GM18951 (cell line): ENCODE results near the gene REPIN1.

Source experiments
- POLR2A ChIP-seq: IDR thresholded peaks from 4 replicates; pipeline ENCODE4 v1.6.1; 2011; ENCODE audit warnings: mild to moderate bottlenecking; ENCODE audit not compliant: insufficient read length, insufficient read depth; ENCODE audit errors: extremely low read depth
- in situ Hi-C: fragments of 300-500 bp; cut with MboI; formaldehyde crosslinking; loops from one replicate; pipeline ENCODE4 v1.12.0; 2022; ENCODE audit warnings: low sequenced_read_pairs, mixed read lengths, inconsistent platforms; ENCODE audit not compliant: unreplicated experiment

Gene REPIN1

DNA sequence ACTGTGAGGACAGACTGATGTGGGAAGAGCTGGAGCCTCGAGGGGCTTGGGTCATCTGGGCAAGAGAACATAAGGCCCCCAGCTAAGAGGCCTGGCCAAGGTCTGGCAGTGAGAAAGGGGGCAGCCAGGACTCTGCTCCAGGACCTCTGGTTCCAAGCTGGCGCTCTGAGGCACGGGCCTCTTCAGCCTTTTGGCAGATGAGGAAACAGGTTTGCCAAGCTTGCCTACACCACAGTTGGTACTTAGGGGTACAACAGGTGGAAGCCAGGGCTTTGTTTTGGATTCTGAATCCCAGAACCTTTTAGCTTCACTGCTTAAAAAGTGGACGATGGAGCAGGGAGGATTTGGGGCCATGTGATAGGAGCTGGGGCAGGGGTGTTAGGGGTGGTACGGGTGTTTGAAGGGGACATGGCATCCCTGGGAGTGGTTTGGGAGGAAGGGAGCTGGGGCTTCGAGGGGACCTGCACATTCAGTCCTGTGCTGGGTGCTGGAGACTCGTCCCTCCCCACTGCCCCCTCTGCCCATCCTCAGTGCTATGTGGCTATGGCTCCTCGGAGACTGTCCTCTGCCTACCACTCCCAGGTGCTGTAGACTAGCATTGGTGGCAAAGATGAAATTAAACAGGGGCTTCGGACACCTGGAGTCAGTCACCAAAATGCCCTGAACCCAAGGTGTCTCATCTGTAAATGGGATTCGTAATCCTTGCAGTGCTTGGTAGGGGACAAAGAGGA is 40.8 kb downstream of the REPIN1 start:
- TF ChIP-seq POLR2A, result no peak
- in situ Hi-C loops, result loop anchor here (5.0 kb wide), 1 partner anchor 47 kb away; no protein-coding TSS in a partner anchor

DNA sequence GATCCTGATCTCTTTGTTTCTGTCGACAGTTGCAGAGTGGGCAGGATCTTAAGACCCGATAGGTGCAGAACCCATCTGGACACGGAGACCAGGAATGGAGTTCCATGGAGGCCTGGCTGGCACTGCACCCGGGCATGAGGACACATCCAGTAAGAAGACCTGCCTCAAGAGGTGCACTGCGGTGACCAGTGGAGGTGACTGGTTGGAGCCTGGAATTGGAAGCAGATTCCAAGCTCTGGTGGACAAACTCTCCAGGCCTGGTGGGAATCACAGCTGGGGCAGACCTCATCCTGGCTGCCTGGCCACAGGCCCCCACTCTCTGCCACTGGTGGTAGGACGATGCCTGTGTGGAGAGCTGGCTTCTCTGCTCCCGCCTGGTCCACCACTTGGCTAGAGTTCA is 41.5 kb downstream of the REPIN1 start:
- in situ Hi-C loops, result loop anchor here (5.0 kb wide), 1 partner anchor 48 kb away; no protein-coding TSS in a partner anchor
- TF ChIP-seq POLR2A, result no peak

DNA sequence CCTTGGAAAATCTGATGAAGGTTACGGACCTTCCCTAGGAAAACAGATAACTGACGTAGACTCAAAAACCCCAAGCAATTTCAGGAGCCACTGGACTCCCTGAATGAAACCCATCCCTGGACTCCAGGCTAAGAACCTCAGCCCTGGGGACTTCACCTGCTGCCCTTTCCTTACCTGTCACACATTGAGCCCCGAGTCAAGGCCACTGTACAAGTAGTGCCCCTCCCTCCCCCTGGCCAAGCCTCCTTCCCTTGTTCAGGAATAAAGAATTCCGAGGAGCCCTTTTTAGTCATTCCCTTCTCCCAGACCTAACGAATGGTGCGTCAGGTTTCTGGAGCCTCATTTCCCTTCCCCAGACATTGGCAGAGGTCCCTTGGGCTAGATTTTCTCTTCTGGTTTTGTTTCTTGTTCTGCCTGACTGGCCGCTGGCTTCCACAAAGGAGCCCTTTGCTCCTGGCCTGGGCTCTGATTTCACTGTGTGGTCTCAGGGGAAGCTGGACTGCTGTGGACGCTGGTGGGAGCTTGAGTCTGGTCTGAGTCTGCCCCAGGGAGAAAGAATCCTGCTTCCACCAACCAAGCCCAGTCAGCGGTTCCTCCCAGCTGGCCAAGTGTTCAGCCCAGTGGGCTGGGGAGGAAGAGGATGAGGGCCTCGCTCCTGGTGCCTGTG is 42.2 kb downstream of the REPIN1 start:
- TF ChIP-seq POLR2A, result no peak
- in situ Hi-C loops, result loop anchor here (5.0 kb wide), 1 partner anchor 49 kb away; no protein-coding TSS in a partner anchor

DNA sequence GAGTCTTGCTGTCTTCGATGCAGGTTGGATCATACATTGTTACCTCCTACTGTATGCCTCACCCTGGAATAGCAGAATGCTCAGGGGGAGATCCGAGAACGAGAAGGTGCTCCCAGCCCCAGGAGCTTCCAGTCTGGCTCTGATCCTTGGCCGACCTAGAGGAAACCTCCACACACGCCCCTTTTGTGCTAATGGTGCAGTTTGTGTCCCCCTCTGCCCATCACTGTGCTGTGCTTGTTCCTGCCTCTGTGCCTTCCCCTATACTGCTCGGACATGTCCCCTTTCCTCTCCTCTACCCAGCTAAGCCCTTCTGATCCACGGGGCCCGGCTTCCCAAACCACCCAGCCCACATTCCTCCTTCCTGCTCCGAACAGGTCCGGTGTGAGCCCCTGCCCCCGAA is 43.0 kb downstream of the REPIN1 start:
- in situ Hi-C loops, result loop anchor here (5.0 kb wide), 1 partner anchor 49 kb away; no protein-coding TSS in a partner anchor
- TF ChIP-seq POLR2A, result no peak

DNA sequence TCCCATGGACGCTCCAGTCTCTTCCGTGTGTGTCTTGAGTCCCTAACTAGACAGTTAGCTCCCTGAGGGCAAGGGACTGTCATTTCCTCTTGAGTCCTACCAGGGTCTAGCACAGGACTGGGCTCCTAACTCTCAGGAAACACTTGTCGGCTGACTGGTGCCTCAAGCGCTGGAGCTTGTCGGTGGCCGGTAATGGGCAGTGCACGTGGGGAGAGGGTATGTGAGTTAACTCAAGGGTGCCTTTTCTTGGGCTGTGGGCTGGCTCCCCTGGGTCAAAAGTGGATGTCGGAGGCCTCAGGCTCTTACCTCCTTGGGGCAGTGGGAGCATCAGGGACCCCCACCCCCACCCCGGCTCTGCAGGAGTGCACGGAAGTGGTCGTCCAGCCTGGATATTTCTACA is 43.4 kb downstream of the REPIN1 start:
- in situ Hi-C loops, result loop anchor here (5.0 kb wide), 1 partner anchor 50 kb away; no protein-coding TSS in a partner anchor
- no peak for TF ChIP-seq POLR2A

DNA sequence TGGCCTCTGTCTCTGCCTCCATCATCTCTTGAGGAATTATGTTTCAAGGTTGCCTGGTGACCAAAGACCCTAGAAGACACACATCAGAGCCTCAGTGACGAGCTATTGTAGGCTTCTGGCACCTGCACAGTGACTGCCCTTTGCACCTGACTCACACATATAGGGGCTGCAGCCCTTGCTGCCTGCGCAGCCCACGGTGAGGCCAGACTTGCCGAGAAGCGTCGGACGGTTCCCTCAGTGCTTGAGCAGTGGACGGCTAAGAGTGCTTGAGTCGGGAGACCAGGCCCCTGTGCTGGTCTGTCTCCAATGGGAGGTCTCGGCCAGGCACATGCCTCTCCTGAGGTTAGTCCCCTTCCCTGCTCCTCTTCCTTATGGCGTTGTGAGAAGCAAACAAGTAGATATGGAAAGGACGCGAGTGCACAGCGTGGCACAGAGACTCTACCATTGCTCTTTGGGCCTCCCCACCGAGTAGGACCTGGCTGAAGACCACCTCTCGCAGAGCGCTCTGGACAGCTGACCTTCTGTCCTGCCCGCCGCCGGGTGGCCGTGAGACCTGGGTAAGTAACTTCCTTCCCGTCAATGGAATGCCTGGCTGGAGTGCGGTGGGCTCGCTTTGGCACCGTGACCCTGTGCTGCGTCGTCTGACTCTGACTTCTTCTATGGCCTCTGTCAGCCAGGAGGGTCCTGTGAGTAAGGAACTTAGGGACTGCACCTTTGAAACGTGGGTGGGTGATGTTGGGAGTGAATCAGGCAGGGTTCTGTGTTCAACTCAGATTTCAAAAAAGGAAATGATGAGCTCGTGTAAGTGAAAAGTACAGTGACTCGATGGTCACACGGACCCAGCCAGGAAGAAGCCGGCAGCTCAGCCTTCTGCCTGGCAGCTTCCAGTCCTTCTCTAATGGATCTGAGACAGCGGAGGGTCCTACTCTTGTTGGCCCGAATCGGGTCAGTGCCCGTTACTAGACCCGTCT is 44.2 kb downstream of the REPIN1 start:
- TF ChIP-seq POLR2A, result no peak
- in situ Hi-C loops, result loop anchor here (5.0 kb wide), 1 partner anchor 51 kb away; no protein-coding TSS in a partner anchor

DNA sequence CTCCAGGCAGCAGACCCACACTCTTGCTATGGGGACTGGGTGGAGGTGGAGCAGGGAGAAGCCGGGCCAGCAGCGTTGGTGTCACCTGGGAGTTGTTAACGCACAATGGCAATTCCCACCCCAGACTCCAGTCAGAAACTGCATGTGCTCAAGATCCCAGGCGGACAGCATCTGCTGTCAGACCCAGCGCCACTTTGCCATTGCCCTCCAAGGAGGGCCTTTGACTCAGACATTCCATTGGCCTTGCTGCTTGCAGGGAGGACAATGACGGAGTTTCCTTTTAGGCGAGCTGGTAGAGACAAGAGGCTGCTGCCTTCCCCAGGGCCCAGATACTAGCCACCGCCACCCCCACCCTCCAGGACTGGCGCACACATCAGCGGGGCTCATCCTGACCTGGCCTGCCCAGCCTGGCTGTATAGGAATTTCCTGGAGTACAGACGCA is 45.0 kb downstream of the REPIN1 start:
- no peak for TF ChIP-seq POLR2A
- in situ Hi-C loops, result loop anchor here (5.0 kb wide), 1 partner anchor 51 kb away; no protein-coding TSS in a partner anchor

DNA sequence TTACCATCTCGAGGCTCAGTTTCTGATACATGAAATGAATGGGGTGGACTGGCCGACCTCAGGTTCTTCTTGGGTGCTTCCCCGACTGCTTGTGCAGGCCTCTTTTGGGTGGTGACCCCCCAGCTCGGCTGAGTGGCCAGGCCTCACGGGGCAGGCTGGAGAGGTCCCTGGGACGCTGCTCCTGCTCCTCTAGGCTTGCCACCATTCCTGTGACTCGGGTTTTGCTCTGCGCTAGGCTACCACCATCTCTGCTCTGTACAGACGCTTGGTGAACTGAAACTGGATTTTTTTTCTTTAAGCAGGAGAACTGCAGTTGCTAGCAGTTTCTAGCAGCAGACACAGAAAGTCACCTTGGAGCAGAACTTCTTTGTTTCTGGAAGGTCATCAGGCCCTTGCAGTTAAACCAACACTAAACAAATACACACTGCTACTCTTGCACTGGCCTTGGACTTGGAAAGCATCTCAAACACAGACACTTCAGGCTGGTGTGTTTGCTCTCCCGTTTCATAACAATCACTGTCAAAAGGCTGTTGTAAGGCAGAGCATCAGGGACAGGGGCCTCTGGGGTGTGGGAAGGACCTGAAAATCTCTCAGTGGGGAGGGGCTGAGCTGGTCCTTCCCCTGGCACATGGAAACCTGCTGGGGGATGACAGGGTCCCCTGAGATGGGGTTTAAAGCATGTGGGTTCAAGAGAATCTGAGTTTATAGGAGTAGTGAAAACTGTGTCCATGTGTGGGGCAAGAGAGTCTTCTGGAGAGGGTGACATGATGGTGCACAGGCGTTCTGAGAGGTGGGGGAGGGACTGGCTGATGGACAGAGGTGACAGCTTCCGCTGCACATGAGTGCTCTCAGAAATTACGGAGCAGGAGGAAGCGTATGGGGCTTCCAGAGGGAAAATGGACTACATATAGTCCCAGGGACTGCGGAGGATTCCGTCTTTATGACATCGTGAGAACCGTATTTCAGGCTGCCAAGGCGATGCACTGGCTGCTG is 46.8 kb downstream of the REPIN1 start:
- in situ Hi-C loops, result no loop called here

DNA sequence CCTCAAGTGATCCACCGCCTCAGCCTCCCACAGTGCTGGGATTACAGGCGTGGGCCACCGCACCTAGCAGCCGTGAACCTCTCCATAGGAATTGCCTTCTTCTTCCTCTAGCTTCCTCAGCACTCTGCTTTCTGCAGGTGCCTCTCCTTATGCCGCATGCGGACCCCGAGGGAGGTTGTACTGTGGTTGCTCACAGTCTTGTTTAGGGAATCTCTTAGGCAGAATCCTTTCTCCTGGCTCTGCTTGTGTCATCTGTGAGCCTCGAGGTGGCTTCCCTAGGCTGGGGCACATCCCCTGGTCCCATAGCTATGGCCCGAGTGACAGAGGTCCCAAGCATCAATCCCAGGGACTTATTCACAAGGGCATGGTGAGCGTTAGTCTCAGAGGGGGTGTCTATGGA is 48.6 kb downstream of the REPIN1 start:
- TF ChIP-seq POLR2A, result no peak
- in situ Hi-C loops, result no loop called here

More for the DNA sequence above, 46.8 kb downstream of the REPIN1 start:
- no peak for TF ChIP-seq POLR2A

DNA sequence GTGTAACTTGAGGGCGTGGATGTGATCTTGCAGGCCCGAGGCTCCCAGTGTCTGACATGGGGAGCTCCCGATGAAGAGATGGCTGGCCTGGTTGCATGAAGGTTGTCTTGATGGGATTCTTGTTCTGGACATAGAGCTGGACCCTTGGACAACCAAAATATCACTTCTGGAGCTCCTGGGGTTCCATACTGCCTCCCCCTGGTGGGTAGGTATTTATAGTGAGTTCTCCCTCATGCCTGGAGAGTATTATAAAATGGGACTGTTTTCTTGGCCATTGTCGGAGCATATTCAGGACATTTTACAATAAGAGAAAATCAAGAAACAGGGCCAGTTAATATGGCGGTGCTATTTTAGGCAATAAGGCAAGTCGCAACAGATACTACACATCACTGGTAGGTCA is 49.2 kb downstream of the REPIN1 start:
- no peak for TF ChIP-seq POLR2A
- in situ Hi-C loops, result no loop called here

DNA sequence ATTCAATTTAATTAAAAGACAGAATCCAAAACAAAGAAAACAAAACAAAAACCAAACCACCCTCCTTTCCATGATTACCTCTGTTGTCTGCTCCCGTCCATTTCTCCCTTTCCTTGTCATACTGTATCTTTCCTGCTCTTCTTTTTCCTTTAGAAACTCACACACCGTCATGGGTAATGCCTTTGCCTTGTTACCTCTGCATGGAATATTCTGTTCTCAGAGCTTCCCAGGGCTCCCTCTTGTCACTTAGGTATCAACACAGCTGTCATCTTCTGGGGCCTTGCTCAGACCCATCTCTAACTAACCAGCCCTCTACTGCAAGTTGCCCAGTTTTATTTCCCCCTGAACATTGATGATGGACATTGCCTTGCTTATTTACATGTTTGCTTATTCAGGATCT is 51.6 kb downstream of the REPIN1 start:
- no peak for TF ChIP-seq POLR2A

More for the DNA sequence above, 51.6 kb downstream of the REPIN1 start:
- in situ Hi-C loops, result no loop called here
